NCI-H187 (cell line): ENCODE results near the gene LIPE.

Source experiments
- DNase-seq, 2 experiments: peaks; one replicate each; lab custom pipeline; 2025; lab: John Stamatoyannopoulos, UW

The LIPE gene

GRCh38 chr19:42353341-42354015 lies 73.7 kb downstream of the LIPE start:
- DNase-seq = no peak

- DNase-seq = no peak
Measured at GRCh38 chr19:42352301-42353259, 74.6 kb downstream of the LIPE start.
